Stimulated activated naive CD4-positive, alpha-beta T cell treated with Interleukin-2 at 50 U/mL for 16 hours (primary cell): ENCODE measurements around the gene COIL.
"Not testable (repeated sequence)": the region's sequence is repeated elsewhere in the genome, so short reads cannot be mapped to it uniquely, and the experiment has no call there.

Experiments used
- DNase-seq: peaks from one replicate; lab custom pipeline; 2025; lab: John Stamatoyannopoulos, UW

Gene COIL, protein sequence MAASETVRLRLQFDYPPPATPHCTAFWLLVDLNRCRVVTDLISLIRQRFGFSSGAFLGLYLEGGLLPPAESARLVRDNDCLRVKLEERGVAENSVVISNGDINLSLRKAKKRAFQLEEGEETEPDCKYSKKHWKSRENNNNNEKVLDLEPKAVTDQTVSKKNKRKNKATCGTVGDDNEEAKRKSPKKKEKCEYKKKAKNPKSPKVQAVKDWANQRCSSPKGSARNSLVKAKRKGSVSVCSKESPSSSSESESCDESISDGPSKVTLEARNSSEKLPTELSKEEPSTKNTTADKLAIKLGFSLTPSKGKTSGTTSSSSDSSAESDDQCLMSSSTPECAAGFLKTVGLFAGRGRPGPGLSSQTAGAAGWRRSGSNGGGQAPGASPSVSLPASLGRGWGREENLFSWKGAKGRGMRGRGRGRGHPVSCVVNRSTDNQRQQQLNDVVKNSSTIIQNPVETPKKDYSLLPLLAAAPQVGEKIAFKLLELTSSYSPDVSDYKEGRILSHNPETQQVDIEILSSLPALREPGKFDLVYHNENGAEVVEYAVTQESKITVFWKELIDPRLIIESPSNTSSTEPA

DNA sequence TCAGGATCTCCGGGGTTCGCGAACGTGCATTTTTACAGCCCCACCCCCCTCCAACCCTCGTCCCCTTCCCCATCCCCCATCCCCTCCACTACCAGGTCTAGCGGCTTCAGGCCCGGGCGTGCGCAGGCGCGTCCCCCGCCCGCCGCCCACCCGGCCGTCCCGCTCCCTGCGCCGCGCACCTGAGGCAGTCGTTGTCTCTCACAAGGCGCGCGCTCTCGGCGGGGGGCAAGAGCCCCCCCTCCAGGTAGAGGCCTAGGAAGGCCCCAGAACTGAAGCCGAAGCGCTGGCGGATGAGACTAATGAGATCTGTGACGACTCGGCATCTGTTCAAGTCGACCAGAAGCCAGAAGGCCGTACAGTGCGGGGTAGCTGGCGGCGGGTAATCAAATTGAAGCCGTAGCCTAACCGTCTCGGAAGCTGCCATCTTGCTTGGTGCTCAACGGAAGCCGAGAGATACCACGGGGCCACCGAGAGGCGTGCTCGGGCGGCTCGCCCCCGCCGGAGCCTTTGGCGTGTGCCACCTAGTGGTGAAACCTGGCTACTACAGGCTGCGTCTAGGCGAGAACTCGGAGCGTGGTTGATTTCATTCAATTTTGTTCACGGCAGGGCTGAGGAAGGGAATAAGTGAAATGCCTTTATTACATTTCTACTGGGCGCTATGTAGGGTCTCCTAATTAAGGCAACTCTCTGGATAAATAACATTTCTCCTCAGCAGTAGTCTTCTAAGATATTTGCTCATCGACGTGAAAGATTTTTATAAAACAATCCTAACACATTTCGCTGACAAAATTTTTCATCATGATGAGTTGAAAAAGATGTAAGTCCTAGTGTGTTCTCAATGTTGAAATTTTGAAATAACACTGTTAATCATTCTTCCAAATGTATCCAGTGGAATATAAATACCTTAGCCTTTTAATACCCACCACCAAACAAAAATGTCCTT is at the start of gene COIL:
COIL (minus strand) TSS at position 455 of the 943 bp plus-strand sequence; CDS start at position 424, 31 bp downstream.
- peak; percentile 85 for DNase-seq

DNA sequence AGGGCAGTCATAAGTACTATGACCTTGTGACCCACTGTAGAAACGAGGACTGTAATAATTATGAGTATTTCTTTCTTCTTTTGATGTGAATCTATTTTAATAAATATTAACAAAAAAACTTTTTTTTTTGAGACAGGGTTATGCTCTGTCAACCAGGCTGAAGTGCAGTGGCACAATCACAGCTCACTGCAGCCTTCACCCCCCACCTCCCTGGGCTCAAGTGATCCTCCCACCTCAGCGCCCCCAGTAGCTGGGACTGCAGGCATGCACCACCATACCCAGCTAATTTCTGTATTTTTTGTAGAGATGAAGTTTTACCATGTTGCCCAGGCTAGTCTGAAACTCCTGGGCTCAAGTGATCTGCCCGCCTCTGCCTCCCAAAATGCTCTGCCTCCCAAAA is 49.6 kb upstream of the COIL start:
- no peak for DNase-seq

DNA sequence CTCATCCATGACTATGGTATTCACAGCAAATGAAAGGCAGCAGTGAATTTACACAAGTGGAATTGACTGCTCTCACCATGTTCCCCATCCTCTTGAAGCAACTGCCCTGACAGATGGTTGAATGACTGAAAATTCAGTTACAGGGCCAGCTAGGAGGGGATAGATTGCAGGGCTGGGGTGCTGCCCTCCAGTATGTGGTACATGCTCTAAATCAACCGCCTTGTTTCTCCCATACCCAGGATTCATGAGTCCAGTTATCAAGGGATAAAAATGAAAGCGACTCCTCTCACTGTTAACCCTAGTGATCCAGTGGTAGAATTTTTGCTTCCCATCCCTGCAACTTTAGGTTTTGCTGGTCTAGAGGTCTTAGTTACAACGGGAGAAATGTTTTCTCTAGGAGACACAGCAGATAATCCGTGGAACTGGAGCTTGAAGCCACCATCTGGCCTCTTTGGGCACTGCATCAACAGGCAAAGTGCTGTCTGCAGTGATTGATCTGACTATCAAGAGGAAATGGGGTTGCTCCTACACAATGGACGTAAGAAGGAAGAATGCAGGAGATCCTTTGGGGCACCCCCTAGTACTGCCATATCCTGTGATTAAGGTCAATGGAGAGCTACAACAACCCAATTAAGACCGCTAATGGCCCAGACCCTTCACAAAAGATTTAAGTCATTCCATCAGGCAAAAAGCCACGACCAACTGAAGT is 49.0 kb upstream of the COIL start:
- peak; percentile 18 for DNase-seq

DNA sequence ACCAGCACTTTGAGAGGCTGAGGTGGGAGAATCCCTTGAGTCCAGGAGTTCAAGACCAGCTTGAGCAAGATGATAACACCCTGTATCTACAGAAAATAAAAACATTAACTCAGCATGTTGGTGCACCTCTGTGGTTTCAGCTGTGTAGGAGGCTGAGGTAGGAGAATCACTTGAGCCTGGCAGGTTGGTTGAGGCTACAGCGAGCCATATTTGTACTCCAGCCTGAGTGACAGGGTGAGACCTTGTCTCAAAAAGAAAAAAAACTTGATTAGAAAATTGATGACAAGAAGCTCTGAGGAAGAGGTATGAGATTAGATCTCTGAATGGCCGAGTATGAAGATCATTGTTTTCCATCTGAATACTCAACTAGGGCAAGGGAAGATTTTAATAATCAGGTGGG is 48.1 kb upstream of the COIL start:
- no peak for DNase-seq

DNA sequence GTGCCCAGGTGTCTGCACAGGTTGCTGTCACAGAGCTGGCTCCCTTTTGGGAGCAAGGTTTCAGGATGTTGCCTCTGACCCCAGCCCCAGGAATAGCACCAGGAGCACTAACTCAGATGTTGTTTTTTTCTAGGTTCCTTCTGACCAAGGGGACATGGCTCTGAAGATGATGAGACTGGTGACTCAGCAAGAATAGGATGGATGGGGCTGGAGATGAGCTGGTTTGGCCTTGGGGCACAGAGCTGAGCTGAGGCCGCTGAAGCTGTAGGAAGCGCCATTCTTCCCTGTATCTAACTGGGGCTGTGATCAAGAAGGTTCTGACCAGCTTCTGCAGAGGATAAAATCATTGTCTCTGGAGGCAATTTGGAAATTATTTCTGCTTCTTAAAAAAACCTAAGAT is 45.2 kb upstream of the COIL start:
- no peak for DNase-seq

DNA sequence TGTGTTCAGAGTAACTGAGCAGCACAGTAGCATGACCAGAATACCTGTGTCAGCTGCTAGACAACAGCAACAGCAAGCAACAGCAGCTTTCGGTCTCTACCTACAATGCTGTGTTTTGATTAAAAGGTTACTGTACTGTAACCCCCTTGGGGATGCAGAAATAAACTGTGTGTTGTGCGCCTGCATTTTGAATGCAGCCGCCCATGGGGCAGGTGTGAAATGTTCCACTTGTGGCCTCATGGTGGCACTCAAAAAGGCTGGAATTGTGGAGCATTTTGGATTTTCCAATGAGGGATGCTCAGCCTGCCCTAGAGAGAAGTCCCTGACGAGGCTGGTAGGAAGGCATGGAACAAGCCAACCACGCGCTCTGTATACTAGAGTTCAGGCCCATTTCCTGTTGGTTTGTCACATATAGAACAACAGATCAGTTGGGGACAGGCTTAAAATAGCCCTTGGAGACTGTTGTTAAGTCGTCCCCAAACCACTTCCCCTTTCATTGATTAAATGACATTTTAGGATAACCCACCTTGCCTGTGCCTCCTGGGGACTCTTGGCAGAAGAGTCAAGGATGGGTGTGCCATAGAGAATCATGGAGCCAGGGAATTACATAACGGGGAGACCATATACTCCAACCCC is 44.2 kb upstream of the COIL start:
- DNase-seq, result no peak

DNA sequence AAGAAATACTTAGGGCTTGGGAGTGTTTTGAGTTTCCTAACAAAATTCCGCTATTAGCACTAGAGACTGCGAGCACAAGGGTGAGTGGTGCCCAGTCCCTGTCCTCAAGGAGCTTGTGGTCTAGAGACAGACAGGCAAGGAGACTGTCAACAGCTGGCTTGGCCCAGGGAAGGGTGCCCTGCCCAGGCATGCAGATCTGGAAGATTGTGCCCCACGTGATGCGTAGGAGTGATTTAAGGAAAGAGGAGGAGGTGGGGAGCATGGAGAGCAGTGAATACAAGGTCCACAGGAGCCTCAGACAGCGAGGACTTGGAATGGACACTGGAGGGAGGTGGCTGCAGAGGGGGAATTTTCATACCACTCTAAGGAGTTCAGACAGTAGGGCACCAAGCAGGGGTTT is 42.1 kb upstream of the COIL start:
- DNase-seq, result no peak

DNA sequence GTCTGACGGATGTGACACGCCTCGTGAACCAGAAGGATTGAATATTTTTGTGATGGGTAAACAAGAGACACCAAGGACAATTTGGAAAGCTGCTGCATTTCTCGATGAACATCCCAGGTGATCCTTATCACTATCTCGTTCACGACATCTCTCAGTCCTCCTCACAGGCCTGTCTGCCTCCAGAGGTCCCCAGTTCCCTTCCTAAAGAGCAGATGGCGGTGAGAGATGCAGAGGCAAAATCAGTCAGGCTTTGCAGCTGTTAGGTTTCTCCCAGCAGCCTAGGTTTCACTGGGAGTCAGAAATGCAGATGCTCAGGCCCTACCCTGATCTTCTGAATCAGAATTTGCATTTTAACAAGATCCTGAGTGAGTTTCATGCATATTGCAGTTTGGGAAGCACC is 40.7 kb upstream of the COIL start:
- DNase-seq, result no peak

DNA sequence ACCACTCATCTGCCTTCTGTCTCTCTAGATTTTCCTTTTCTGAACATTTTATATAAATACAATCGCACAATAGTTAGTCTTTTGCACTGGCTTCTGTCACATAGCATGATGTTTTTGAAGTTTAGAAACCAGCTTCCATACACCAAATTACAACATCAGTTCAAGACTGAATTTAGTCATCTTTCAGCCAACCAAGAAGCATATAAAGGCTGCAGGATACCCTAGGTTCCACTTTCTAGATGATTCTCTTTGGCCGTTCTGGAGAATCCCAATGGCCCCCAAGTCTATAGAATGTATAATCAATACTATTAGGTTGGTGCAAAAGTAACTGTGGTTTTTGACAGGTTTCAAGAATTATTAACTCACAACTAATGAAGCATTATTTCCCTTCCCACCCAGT is 36.5 kb upstream of the COIL start:
- no peak for DNase-seq

DNA sequence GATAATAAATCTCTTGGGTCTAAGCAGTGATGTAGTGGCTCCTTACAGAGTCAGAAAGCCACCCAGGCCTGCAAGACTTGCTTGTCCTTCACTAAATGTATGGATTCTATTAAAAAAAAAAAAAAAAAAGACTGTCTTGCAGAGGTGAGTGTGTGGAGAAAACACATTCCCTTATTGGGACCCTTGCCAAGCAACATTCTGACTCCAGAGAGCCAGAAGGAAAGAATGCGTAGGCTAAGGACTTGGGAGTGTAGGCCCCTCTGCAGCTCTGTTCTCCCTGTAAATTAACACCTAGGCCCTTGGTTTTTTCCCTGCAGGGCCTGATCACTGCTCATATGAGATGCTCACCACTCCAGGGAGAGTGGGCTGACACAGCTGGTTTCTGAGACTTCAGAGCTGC is 34.9 kb upstream of the COIL start:
- DNase-seq, result no peak

DNA sequence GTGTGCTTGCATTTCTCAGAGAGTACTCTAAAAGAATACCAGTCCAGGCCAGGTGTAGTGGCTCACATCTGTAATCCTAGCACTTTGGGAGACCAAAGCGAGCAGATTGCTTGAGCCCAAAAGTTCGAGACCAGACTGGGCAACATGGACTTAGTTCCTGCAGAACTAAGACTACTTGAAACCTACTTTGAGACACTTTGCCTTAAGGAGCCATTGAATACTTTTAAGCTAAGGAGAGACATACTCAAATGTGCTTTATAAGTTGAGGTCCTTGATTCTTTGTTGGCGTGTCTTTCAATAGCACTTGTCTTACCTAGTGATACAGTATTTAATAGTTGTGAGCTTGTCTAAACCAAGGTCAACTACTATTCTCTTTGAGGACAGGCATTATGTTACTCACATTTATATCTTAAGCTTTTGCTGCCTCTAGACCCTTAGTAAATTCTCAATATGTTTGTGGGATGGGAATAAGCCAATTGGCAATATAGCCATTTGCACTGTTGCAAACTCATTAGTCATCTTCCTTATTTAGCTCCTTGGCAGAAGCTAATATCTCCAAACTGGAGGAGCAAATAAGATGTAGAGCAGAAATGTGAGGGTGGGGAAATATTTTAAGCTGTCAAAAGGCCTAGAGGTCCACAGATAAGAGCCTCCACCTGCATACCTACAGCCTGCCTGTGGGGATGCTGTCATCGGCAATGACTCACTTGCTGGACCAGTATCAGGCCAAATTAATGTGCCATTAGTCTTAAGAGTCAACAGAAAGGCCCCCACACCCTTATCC is 33.4 kb upstream of the COIL start:
- DNase-seq, result no peak

DNA sequence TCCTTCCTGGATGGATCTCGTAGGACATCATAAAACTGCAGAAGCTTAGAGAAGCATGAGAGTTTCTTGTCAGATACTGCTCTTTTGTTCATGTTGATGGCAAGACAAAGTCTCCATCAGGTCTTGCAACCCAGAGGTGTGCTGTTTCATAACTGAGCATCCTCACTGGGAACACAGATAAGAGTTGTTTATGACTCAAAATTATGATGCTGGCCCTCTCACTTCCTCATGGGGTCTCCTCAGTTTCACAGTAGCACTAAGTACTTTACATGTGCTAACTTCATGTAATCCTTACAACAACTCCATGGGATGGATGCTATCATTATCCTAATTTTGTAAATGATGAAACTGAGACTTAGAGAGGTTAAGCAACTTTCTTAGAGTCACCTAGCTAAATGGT is 31.5 kb upstream of the COIL start:
- no peak for DNase-seq

DNA sequence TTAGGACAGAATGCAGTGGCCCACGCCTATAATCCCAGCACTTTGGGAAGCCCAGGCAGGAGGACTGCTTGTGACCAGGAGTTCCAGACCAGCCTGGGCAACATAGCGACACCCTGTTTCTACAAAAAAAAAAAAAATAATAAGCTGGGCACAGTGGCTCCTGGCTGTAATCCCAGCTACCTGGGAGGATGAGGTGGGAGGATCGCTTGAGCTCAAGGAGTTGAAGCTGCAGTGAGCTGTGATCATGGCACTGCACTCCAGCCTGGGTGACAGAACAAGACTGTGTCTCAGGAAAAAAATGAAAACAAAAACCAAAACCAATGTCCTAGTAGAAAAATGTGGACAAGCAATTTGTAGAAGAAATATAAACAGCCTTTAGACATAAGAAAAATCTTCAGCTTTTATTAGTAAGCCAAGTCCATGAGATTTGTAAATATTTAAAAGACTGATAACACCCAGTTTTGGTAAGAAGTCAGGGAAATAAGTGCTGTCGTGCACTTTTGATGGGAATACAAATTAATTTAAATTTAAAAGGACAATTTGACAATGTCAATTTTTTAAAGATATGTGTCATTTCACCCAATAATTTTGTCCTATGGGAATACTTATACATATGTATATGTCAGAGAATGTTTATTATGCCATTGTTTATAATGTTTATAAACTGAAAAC is 28.2 kb upstream of the COIL start:
- no peak for DNase-seq

DNA sequence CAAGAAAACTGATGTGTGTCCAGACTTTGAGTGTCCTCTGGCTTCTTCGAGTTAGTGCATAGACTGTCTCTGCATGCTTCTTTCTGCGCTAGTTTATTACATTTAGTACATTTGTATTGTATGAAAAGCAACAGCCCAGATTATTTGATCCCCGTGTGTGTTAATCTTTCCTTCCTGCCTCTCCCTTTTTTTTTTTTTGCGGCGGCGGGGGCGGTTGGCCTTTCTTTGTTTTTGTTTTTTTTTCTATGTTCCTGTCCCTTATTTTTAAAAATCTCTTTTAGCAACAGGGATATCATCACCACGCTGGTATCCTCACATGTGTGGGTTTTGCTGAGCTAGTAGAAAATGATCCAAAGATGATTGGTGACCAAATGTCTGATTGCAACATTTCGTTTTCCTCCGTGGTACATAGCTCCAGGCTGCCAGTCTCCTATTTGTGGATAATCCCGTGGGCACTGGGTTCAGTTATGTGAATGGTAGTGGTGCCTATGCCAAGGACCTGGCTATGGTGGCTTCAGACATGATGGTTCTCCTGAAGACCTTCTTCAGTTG is 26.5 kb upstream of the COIL start:
- DNase-seq, result no peak

DNA sequence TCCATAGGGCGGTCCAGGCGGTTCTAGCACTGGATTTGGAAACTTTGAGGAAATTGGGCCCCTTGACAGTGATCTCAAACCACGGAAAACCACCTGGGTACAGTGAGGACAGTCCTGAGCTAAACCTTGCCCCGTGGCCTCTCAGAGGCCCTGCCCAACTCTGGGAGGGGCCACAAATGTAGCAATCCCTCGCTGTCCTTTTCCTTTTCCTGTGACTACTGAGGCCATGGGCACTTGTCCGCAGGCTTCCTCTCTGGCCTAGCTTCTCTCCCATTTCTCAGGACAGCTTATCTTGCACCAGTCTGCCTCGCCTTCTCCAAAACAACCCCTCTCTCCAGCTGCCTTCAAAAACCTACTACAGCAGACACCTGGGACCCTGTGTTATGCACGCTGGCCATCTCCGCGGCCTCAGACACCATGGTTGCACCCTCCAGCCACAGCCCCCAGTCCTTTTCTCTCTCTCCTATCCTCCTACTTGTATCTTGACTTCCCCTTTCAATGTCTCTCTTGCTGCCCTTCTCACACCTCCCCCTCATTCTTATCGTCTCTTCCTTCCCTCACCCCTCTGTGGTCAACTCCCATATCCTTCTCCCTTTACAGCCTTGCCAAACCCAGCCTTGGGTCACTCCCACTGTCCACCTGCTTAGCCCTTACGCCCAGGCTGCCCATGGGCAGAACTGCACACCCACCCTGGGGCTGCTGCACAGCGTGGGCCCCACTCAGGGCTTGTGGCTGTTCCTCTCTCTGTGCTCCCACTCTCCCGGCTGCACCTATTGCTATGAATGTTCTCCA is 24.7 kb upstream of the COIL start:
- DNase-seq, result no peak

DNA sequence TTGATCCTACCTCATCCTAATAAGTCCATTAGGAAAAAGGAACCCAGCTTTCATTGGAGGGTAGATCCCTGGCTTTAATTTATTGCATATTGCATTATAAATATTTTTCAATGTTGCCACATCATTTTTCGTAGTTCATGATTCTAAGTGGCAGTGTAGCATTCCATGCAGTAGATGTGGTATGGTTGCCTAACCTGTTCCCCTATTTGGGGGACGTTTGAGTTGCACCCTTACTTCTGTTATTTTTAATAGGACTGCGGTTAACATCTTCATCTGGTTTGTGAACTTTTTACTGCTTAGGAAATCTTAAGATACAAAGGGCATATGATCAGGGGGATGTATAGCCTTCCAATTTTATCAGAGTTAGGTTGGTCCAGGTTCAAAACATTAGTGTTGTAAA is 22.5 kb upstream of the COIL start:
- DNase-seq, result no peak

DNA sequence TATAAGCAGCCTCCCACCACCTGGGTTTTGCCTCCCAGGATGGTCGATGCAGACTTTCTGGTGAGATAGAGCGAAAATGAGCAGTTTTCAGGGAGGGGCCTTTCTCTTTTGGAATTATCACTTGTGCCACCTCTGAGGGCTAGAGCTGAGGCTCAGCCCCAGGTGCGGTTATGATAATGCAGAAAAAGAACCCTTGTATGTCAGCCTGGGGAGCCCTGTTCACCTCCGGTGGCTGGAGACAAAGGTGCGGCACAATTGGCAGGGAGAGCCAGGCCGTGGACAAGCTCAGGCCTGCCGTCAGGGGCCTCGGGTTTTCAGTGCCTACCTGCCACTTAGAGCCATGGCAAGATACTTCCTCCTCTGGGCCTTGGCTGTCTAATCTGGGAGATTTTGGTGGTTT is 21.5 kb upstream of the COIL start:
- no peak for DNase-seq

DNA sequence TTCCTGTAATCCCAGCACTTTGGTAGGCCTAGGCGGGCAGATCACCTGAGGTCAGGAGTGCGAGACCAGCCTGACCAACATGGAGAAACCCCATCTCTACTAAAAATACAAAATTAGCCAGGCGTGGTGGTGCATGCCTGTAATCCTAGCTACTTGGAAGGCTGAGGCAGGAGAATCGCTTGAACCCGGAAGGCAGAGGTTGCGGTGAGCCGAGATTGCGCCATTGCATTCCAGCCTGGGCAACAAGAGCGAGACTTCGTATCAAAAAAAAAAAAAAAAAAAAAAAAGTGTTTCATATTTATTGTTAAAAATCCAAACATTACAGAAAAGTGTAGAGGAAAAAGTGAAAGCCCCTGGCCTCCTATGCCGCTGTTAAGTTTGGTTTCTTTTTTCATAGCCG is 19.7 kb upstream of the COIL start:
- DNase-seq, result not testable (repeated sequence)

DNA sequence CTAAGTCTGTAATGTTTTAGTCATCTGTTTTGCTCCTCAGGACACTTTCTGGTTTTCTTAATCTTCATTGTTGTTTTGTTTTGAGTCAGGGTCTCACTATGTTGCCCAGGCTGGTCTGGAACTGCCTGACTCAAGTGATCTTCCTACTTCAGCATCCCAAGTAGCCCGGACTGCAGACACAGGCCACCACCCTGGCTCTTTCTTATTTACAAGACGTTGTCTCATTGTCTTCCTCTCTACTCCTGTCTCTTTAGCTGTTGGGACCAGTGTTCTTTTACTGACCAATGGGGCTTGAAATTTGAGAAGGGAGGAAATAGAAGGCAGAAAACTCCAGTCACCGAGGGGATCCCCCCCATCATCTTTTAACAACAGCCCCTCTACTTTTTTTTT is 18.2 kb upstream of the COIL start:
- DNase-seq, result no peak
